ENCODE measurements around the gene TBKBP1. TPM values are rescaled to one million over a fixed set of nuclear protein-coding genes. Genes with fewer than 3 reads are reported as not detected.
A peak's percentile ranks its signal among the peaks of the same experiment; 100 is the strongest.

TBKBP1 gene
- total and polyA plus RNA-seq, 4 donors = 0.25 to 2.0 (median 1.5) TPM

DNA sequence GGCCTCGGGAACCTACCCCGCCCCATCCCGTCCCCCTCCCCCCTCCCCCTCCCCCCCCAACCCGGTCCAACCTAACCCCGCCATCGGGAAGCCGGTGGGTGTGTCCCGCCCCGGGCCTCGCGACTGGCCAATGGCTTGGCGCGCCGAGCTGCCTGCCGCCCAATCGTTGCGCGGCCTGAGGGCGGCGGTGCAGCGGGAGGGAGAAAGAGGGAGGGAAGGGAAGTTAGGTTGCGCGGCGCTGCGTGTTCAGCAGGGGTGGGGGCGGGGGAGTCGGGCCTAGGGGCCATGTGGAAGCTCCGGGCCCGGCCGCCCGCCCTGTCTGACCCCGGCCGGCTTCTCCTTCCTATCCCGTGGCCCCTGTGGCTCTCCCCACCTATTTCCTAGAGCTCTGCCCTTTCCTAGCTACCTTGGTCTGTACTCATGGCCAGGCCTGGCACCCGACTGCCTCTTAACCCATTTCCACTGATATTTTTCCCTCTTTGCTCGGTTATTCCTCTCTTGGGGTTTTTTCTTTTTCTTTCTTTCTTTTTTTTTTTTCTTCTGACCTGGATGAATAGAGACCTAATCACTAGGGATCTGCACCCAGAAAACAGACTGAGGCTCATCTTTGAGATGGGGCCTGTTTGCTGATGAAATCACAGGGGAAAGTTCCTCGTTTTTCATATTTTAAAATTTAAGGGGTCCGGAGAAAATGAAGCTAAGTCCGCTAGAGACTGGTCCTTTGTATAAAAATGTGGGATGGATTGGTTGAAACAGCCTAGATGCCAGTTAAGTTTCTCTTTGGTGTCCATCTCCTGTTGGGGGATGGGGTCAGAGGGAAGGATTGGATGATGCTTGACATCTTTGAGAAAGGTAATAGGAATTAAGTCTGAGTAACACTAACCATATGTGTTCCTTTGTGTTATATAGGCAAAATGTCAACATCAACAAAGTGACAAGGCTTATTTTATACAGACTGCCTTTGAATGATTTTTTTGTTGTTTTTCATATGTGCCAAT lies 43.1 kb upstream of the TBKBP1 start:
- DNase-seq (ENCODE audit: low spot score) = peak; percentile 93
- Histone ChIP-seq H3K4me1 (ENCODE audit: control insufficient read depth in 4 of 4, insufficient read depth in 4 of 4, low read length in 3 of 4) (peaks cover 4 to 50% (median 44%) of the 10 kb centered on the region in 4 donors), H3K4me3 (ENCODE audit: low read depth in 1 of 3, low read length in 3 of 3) (peak overlapping the region; percentile 12 to 86 (median 82)), H3K27ac (ENCODE audit: low read depth in 1 of 2, low read length in 2 of 2) (peak overlapping the region; percentile 80 to 89), H3K36me3 (ENCODE audit: control insufficient read depth in 4 of 4, insufficient read depth in 3 of 4, low read depth in 1 of 4, low read length in 3 of 4) (peaks cover 2 to 21% (median 12%) of the 10 kb centered on the region in 4 donors), H3K27me3 (ENCODE audit: control insufficient read depth in 4 of 4, insufficient read depth in 4 of 4, low read length in 3 of 4) (no peaks in the 10 kb centered on the region), H3K9me3 (ENCODE audit: control insufficient read depth in 4 of 4, low read length in 3 of 4) (no peaks in the 10 kb centered on the region), H3K9ac (ENCODE audit: low read depth in 1 of 2, low read length in 2 of 2) (peak overlapping the region; percentile 40 to 85)
- 1% methylated on average over 39 of the region's 39 CpGs for WGBS
- peak; percentile 65 for TF ChIP-seq SP1 (IDR thresholded peaks at IDR 0.05)
- TF ChIP-seq FOXA2 (IDR thresholded peaks at IDR 0.05) = no peak
- peak in 1 of 2 donors; percentile 54 for TF ChIP-seq GABPA (IDR thresholded peaks at IDR 0.05 in 1 of 2, conservative IDR thresholded peaks at IDR 0.05 in 1 of 2)
- no peak for TF ChIP-seq ATF3 (IDR thresholded peaks at IDR 0.05)

GRCh38 chr17:47651704-47652103 lies 42.3 kb upstream of the TBKBP1 start:
- no peaks in the 10 kb centered on the region for H3K27me3 ChIP-seq (ENCODE audit: control insufficient read depth in 4 of 4, insufficient read depth in 4 of 4, low read length in 3 of 4)
- WGBS = 48% methylated on average over 2 of the region's 2 CpGs
- peaks cover 6 to 51% (median 44%) of the 10 kb centered on the region in 4 donors for H3K4me1 ChIP-seq (ENCODE audit: control insufficient read depth in 4 of 4, insufficient read depth in 4 of 4, low read length in 3 of 4)

More at GRCh38 chr17:47651704-47652103, 42.3 kb upstream of the TBKBP1 start:
- TF ChIP-seq, protein P1, sequence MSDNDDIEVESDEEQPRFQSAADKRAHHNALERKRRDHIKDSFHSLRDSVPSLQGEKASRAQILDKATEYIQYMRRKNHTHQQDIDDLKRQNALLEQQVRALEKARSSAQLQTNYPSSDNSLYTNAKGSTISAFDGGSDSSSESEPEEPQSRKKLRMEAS (IDR thresholded peaks at IDR 0.05) = no peak
- TF ChIP-seq JUND (IDR thresholded peaks at IDR 0.05) (no peak), REST (IDR thresholded peaks at IDR 0.05) (no peak), TAF1 (conservative IDR thresholded peaks at IDR 0.05) (no peak), HNF4G (IDR thresholded peaks at IDR 0.05) (no peak), RAD21 (IDR thresholded peaks at IDR 0.05) (no peak), ZBTB33 (IDR thresholded peaks at IDR 0.05) (no peak), SP1 (IDR thresholded peaks at IDR 0.05) (no peak)
- H3K36me3 ChIP-seq (ENCODE audit: control insufficient read depth in 4 of 4, insufficient read depth in 3 of 4, low read depth in 1 of 4, low read length in 3 of 4) = peaks cover 9 to 24% (median 17%) of the 10 kb centered on the region in 4 donors
- no peak overlapping the region for H3K27ac ChIP-seq (ENCODE audit: low read depth in 1 of 2, low read length in 2 of 2)
- H3K9ac ChIP-seq (ENCODE audit: low read depth in 1 of 2, low read length in 2 of 2) = no peak overlapping the region
- H3K4me3 ChIP-seq (ENCODE audit: low read depth in 1 of 3, low read length in 3 of 3) = no peak overlapping the region
- H3K9me3 ChIP-seq (ENCODE audit: control insufficient read depth in 4 of 4, low read length in 3 of 4) = no peaks in the 10 kb centered on the region
- no peak for DNase-seq (ENCODE audit: low spot score)
